GOT3 (cell line): ENCODE measurements around the gene CDK12.
"Not testable (repeated sequence)": the region's sequence is repeated elsewhere in the genome, so short reads cannot be mapped to it uniquely, and the experiment has no call there.

Source experiments
- DNase-seq: peaks from one replicate; lab custom pipeline; 2025; ENCODE audit warnings: mixed read lengths; lab: John Stamatoyannopoulos, UW

CDK12 gene

DNA sequence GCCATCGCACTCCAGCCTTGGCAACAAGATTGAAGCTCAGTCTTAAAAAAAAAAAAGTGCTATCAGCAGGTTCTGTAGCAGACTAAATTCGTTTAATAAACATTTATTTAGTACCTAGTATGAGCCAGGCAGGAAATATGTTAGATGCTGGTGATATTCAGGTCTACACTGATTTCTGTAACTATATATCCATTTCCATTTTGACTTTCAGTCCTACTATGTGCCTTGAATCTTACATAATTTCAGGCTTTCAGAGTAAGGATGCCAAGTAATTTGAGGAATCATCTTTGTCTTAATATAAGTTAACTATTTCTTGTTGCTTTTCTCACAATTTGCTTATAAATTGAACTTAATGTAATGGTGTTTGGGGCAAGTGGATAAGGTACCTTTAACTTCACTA is 46.2 kb downstream of the CDK12 start:
- DNase-seq, result no peak

GRCh38 chr17:39508987-39509386 is 47.7 kb downstream of the CDK12 start:
- DNase-seq, result no peak

GRCh38 chr17:39513309-39513708 is 52.0 kb downstream of the CDK12 start:
- DNase-seq, result no peak

- no peak for DNase-seq
Observed at GRCh38 chr17:39513915-39514314, 52.6 kb downstream of the CDK12 start.

GRCh38 chr17:39517224-39517623 is 55.9 kb downstream of the CDK12 start:
- no peak for DNase-seq

GRCh38 chr17:39525801-39526506 is 64.7 kb downstream of the CDK12 start:
- DNase-seq, result no peak

- DNase-seq, result no peak
Observed at GRCh38 chr17:39527220-39527813, 66.0 kb downstream of the CDK12 start.

GRCh38 chr17:39529455-39529854 is 68.2 kb downstream of the CDK12 start:
- DNase-seq, result no peak

- no peak for DNase-seq
Observed at GRCh38 chr17:39530513-39530912, 69.2 kb downstream of the CDK12 start.

- DNase-seq, result no peak
Observed at GRCh38 chr17:39531252-39531651, 70.0 kb downstream of the CDK12 start.

- DNase-seq, result no peak
Observed at GRCh38 chr17:39533891-39534290, 72.6 kb downstream of the CDK12 start.

DNA sequence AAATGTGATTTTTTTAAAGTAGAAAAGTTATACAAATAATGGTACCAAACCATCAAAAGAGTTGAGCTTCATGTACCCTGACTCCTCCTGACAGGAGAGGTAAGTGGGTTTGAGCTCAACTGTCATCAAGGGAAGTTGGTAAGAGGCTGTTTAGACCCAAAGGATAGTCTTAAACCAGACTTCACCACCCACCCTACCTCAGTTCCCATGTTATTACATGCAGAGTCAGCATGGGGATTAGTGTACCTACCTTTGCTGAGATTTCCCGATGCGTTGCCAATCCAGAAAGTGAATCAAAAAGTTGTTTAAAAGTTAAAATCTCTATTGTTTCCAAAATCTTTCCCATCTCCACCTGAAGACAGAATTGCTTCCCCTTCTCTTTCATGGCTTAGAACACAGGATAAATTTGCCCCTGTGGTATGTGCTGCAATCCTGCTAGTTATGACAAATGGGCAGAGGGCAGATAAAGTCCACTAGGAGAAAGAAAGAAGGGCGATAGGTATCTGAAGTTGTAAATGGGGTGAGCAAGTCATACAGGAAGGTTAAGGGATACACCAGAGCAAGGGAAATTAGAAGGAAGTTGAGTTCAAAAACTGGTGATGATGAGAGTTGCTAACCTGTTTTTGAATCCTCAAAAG is 73.6 kb downstream of the CDK12 start:
- DNase-seq, result no peak

DNA sequence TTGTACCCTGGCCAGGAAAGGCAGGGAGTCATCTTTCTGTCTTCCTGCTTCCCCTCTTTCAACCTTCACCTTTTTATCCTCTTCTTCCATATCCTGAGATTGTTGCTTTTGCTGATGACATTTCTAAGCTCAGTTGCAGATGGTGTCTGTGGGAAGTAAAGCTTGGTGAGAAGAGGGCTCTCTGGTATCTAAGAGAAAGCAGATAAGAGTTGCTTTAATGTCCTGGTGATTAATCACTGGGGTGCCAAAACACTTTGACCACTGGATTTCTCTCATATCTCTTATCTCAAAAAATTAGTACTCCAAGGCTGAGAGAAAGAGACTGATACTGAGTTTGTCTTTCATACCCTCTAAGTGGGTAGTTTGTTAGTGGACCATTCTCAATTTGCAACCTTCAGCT is 75.2 kb downstream of the CDK12 start:
- no peak for DNase-seq

GRCh38 chr17:39537364-39537763 is 76.1 kb downstream of the CDK12 start:
- DNase-seq, result not testable (repeated sequence)

GRCh38 chr17:39538866-39539265 is 77.6 kb downstream of the CDK12 start:
- no peak for DNase-seq

DNA sequence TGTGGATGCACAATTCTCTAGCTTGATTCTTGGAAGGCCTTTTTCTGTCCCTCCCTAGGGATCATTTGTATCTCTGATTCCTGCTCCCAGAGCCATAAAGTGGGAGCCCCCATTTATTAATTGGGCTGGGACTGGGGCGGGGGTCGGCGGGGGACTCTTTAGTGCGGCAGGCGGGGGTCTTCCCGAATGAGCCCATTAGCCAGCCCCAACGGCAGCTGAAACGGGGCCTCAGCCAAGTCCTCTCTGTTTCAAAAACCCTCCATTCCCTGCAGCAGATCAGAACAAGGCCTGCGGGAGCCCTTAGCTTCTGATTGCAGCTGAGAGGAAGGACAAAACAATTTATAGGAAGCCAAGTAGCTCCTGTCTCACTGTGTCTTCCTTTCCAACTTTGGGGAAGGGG is 79.3 kb downstream of the CDK12 start:
- DNase-seq, result no peak

GRCh38 chr17:39541652-39542051 is 80.4 kb downstream of the CDK12 start:
- no peak for DNase-seq

DNA sequence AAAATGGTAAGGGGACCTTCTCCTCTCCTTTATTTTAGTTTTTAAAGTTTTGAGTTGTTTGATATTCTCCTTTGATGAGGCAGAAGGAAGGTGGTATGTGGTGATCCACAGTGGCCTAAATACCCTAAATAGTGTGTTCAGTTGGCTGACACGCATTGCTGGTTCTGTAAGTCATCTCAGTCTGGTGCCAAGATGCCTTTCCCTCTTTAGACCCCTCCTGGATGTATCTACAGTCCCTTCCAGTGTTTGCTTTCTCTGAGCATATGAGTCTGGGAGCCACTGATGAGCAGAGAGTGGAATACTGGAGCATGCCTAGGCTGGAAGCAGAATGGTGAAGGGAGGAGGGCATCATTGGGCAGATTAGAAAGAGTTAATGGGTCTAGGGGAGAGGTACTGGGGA is 81.9 kb downstream of the CDK12 start:
- no peak for DNase-seq

- DNase-seq, result no peak
Observed at GRCh38 chr17:39543664-39544063, 82.4 kb downstream of the CDK12 start.

DNA sequence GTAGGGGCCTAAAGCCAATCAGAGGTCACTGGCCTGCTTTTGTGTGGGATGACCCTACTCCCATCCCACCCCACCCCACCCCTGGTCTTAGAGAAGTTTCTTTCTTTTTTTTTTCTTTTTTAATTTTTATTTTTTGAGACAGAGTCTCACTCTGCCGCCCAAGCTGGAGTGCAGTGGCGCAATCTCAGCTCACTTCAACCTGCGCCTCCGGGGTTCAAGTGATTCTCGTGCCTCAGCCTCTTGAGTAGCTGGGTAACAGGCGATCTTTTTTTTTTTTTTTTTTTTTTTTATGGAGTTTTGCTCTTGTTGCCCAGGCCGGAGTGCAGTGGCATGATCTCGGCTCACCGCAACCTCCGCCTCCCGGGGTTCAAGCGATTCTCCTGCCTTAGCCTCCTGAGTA is 83.1 kb downstream of the CDK12 start:
- DNase-seq, result not testable (repeated sequence)

DNA sequence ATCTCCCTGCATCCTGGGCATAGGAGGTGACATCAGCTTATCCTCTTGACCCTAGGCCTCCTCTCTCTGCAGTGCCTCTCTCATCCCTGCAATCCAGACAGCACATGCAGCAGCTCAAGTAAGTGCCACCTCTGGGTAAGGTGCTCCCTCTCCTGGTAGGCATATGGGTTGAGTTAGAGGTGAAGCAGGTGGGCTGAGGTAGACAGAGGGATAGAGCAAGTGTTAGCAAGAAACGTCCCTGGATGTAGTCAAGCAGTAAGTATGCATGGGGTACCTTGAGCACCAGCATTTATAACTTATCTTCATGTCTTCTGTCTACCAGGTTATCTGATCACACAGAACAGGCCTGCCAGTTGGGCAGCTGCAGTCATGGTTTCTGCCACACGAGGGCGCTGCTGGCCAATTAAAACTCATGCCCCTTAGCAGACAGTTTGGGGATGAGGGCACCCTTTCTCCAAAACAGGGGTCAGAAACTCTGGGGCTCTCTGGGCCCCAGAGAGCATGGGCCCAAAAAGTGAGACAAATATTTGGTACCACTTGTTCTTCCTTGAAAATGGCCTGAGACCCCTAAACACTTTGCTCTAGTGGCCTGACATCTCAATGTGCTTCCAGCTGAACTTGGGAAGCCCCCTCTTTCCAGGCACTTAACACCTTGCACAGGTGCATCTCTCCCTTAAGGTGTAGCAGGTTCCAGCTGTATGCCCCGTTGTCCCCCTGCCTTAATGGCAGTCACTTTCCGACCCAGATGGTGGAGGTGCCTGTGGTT is 86.6 kb downstream of the CDK12 start:
- DNase-seq, result no peak

DNA sequence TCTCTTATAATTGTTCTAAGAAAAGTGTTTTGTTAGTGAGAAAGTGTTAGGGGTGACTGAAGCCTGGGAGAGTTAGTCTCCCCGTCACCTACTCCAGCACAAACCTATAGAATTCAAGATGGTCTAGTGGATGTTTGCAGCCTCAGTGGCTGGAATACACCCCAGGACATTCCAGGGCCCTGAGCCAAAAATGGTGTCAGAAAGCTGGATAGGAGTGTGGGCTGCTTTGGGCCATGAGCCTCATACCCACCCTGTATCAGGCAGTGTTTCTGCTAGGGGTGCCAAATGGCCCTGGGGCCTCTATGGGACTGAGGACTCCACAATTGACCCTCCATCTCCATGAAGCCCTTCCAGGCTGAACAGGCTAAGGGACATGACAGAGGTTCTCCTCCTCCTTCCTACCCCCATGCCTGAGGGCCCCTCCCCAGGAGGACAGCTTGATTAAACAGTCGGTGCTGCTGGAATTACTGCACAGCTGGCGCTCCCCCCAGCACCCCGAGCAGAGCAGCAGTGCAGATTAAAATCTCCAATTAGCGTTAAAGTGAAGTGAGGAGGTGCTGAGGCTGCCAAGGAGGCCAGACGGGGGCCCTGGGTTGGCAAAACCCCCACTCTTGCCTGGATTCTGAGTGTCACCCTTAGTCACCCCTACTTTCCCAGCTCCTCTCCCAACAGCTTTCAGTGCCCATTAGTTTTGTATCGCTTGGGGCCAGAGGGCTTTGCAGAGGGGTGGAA is 87.4 kb downstream of the CDK12 start:
- DNase-seq, result no peak
